HG03066 (cell line): ENCODE data around the gene FAM184B.

Experiments
- ATAC-seq: cut with Tn5 transposase; IDR thresholded peaks from one replicate; pipeline ENCODE4 v1.9.1; 2021; ENCODE audit warnings: low read depth; ENCODE audit not compliant: unreplicated experiment

FAM184B gene

DNA sequence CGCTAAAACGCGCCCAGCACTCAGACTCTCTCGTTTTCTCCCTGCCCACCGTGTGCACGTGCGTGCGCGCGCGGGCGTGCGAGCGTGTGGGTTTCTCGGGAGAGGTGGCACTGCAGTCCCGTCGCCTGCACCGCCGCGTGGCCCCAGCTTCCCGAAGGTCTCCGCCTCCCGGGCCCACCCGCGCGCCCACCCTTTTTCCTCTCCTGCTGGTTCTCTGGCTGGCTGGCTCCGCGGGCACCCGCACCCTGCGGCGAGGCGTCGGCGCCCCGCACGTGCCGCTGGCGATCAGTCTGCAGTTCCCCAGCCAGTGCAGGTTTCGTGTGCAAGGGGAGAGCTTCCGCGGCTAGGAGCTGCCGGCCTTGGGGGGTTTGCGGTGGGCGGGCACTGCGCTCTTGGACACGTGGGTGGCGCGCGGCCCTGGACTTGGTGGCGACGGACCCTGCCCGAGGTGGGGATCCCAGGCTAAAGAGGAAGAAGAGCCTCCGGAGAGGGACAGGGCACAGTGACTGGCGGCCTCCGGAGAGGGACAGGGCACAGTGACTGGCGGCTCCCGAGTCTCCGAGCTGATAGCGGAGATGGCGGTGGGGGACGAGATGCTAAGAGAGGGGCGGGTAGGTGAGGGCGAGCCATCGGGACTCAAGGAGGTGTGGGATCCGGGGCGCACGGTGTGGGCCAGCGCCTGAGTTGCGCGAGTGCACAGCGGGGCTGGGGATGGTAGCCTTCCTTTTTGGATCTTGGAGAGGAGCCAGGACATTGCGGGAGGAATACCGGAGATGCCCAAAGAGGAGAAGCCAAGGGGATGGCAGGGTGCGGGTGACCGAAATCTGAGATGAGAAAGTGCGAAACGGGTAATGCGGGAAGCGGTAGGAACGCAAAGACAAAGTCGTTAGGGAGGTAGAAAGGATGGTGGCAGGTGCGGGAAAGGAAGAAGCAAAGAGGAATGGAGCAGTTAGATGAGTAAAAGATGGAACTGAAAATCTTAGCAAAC is at the start of gene FAM184B:
TSS of gene FAM184B (minus strand) at position 322 of the 988 bp plus-strand sequence. CDS start 322 bp downstream, outside the sequence.
- ATAC-seq, result no peak

DNA sequence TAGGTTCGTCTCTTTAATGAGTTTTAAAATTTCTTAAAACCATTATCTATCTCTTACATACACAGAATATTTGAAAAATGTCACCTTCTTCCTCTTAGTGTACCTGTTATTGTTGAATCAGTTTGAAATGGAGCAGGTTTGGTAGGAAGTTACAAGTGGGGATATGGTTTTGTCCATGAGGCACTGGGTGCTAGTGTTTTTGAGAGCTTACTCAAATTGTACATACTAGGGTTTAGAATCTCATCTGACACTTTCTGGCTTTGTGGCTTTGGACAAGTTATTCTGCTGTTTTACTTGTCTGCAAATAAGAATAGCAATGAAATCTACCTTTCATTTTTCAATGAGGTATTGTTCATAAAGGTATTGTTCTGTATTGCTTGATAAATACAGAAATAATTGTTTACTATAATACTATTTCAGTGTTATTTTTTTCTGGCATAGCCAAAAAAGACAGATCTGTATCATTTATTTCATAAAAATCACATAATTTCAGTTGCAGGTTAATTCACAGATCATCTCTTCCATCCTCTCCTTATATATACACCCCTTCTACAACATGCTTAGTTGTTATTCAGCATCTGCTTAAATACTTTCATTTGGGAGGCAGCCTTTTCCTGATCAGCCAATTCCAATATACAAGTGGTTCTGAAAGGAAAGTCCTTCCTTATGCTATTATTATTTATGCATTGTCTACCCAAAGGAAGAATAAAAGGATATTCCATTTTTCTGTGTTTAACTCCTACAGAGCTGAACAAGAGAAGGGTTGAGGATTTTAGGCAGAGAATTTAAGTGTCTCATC is 42.6 kb upstream of the FAM184B start:
- ATAC-seq, result no peak

DNA sequence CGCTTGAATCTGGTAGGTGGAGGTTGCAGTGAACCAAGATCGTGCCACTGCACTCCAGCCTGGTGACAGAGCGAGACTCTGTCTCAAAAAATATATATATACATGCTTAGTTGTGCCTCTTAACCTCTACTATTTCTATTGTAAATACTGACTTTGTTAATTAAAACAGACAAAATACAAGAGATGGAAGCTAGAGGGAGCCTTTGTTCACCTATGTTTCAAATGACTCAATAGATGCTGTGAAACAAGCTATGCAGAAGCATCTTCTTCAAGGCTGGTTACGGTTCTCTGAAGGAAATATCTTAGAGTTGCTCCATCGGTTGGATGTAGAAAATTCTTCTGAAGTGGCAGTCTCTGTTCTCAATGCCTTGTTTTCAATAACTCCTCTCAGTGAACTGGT is 35.6 kb upstream of the FAM184B start:
- peak; percentile 69 for ATAC-seq

DNA sequence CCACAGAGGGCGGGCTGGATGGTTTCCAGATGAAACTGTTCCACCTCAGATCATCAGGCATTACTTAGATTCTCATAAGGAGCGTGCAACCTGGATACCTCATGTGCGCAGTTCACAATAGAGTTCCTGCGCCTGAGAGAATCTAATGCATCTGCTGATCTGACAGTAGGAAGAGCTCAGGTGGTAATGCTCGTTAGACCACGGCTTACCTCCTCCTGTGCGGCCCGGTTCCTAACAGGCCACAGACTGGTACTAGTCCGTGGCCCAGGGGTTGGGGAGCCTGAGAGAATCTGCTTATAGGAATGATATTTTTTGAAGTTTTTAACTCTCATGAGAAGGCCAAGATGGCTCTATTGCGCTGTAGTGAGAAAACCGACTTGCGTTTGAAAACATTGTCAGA is 34.7 kb upstream of the FAM184B start:
- ATAC-seq, result no peak

DNA sequence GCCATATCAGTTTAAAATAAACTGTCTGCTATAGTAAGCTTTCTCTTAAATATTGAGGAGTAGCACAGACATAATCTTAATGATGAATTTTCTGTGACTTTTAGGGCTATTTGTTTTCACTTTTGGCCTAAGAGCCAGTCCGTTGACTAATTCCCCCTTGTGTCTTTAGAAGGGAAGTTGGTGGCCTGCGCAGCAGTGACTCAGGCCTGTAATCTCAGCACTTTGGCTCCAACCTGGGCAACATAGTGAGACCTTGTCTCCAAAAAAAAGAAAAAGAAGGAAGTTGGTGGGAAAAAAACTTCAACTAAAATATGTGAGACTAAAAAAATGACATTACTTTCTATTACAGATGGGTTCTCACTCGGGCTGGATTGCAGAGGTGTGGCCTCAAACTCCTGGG is 32.7 kb upstream of the FAM184B start:
- no peak for ATAC-seq

DNA sequence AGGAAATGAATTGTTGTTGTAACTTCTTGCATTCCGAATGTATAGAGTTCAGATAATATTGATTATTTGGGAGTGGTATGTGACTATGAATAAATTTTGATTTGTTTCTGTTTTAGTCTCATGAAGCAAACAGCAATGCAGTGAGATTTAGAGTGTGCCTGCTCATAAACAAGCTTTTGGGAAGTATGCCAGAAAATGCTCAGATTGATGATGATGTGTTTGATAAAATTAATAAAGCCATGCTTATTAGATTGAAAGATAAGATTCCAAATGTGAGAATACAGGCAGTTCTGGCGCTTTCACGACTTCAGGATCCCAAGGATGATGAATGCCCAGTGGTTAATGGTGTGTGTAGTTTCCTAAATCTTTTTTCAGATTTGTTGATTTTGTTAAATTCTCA is 31.4 kb upstream of the FAM184B start:
- no peak for ATAC-seq

DNA sequence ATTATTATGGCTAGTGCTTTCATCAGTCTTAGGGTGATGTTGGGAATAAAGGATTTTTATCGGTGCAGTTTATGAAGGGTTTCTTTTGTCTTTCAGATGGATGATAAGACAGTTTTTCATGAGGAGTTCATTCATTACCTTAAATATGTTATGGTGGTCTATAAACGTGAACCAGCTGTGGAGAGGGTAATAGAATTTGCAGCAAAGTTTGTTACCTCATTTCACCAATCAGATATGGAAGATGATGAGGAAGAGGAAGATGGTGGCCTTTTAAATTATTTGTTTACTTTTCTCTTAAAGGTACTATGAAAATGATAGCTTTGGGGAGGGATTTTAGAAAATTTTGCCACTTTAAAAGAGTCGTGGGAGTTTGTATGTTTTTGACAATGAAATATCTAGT is 30.7 kb upstream of the FAM184B start:
- ATAC-seq, result no peak

DNA sequence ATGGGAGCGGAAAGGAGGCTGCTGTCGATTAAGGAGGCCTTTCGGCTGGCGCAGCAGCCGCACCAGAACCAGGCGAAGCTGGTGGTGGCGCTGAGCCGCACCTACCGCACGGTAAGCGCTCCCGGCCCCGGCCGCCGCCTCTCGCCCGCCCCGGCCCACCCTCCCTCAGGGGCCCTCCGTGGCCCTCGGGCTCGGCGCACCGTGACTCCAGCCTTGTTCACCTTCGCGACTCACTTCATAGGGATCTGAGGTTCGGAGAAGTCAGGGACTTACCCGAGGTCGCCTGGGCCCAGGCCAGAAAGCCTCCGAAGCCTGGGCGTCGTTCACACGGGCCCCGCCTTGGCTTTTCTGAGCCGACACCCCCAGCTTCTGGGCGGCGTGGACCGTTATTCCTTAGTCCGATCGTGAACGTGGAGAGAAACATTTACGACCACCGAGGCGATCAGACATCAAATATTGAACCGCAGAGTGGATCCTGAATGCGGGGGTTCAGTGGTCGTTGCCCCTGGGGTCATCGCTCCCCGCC is 29.7 kb upstream of the FAM184B start:
- peak; percentile 30 for ATAC-seq

DNA sequence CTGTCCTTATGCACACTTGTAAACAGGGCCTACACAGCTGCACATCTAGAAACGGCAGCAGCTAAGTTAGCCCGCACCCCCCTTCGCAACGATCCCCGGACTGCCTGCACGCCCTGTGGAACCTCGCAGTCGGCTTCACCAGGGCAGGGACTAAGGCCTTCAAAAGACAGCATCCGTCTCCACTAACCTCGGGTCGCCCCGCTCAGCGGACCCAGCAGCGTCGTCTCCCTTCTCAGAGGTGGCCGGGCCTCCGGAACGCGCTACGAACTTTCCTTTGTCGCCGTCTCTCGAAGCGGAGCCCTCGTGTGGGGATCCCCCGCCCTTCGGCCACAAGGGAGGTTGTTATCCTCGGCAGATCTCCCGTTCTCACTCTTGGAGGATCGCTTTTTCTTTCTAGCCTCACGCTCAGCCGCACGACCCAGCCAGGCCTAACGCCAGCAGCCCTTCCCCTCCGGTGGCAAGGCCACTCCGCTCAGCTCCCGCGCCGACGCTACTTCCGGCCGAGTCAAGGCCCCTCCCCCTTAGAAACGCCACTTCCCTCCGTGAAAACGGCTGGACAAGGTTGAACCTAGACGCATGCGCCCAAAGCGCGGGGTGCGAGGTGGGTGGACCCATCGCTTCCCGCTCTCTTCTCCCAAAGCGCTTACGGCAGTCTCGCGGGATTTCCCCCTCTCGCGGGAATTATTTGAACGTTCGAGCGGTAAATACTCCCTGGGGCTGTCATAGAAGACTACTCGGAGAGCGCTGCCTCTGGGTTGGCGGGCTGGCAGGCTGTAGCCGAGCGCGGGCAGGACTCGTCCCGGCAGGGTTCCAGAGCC is 29.0 kb upstream of the FAM184B start, which contains the start of the genes DCAF16 and NCAPG:
TSS of gene DCAF16 (minus strand) at position 498 of the 818 bp plus-strand sequence. CDS start 6,616 bp downstream, outside the sequence.
TSS of gene NCAPG (plus strand) at position 720 of the 818 bp plus-strand sequence. CDS start 99 bp downstream, outside the sequence.
- peak; percentile 87 for ATAC-seq

DNA sequence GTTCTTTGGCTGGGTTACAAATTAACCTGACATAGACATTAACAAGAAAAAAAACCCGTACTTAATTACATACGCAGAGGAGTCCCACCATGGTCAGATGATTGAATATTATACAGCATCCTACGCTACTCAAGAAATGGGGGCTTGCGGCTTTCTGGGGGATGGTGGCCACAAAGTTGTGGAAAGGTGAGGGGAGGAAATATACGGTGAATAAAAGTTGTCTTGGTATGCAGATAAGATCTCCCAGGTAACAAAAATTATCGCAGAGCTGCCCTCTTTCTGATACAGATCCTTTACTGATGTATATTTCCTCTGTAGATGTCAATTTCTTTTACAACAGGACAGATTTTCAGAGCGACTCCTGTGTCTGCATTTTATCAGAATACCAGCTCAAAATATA is 28.2 kb upstream of the FAM184B start:
- ATAC-seq, result no peak

DNA sequence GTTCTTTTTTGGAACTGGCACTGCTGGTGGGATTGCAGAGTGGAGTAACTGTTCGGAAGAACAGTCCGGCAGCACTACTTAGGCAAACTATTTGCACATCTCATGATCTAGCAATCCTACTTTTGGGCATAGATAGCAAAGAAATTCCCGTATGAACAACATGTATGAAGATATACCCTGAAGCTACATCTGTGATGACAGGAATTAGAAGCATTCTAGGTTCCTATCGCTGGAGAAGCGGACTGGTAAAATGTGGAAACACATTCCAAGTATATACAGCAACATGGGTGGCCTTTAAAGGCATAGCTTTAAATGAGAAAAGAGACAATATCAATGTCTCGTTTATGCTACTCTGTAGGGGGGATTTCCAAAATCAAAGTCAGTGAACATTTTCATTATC is 26.0 kb upstream of the FAM184B start:
- no peak for ATAC-seq

DNA sequence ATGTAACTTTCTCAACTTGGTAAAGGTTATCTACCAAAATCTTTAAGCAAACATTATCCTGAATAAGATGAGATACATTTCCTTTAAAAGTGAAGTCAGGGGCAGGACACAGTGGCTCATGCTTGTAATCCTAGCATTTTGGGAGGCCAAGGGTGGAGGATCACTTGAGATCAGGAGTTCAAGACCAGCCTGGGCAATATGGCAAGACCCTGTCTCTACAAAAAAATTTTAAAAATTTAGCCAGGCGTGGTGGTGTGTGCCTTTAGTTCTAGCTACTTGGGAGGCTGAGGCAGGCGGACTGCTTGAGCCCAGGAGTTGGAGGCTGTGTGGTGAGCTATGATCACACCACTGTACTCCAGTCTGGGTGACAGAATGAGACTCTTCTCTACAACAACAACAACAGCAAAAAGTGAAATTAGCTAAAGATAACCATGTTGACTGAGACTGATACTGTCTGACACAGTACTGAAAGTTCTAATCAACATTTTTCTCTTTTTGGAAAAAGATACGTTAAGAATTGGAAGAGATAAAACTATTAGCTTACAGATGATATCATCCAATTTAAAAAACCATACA is 24.2 kb upstream of the FAM184B start:
- no peak for ATAC-seq

DNA sequence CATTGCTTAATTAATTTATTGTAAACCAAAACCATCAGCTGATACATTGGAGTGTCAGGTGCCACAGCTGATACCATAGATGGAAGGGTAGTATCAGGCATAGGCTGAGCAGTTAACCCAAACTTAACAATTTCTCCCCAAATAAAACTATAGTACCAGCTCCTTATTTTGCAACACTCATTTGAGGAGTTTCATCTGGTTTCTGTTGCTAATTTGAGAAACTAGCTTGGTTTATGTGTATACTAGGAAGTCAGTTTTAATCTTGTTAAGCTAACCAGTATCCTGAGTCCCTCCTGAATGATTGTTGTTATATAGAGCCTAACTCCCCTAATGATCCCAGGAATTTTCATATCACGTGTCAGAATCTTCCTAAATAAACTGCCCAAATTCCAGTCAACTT is 16.4 kb upstream of the FAM184B start:
- ATAC-seq, result no peak

DNA sequence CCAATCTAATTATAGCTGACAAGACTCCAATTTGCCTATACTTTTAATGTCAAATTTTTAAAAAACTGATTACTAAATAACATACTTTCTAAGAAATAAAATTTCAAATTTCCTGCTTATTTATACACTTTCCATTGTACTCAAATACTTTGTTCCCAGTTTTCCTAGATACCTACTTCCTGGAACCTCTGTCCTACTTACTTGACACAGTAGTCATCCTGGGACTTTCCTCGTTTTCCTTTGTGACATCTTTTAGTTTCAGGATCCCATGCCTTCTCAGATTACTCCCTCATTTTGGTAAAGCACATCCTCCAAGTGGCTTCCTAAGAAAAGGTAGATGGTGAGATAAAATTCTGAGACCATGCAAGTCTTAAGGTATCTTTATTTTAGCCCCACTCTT is 13.3 kb upstream of the FAM184B start:
- no peak for ATAC-seq

DNA sequence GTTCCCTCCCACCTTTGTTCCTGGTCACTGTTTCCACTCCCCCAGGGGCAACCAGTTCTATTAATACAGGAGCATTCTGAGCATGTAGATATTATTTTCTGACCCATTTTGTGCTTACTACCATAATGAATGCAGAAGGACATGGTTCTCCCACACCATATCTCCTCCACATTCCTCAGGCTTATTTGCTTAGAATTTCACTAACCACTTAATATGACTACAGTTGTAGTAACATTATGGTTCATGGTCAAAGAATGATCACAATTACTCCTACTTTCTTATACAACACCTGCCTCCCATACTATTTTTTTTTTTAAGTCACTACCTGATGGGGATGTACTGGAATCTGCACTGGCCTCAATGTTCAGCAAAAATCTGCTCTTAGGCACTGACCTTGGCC is 7.5 kb upstream of the FAM184B start:
- no peak for ATAC-seq

DNA sequence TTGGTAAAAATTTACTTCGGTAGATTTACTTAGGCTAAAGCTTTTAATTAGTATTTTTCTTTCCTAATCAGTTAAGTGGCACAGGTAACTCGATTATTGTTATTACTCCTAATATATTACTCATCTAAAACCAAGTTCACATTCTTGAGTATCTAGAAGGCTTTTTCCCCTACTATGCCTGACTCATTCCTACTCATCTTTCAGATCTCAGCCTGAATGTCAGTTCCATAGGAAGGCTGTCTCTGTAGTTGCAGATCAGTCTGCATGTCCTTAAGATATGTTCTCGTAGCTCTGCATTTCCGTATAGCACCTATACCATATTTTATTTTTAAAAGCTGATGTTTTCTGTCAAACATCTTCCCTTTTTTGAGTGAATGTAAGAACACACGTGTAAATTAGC is 5.9 kb upstream of the FAM184B start:
- no peak for ATAC-seq

DNA sequence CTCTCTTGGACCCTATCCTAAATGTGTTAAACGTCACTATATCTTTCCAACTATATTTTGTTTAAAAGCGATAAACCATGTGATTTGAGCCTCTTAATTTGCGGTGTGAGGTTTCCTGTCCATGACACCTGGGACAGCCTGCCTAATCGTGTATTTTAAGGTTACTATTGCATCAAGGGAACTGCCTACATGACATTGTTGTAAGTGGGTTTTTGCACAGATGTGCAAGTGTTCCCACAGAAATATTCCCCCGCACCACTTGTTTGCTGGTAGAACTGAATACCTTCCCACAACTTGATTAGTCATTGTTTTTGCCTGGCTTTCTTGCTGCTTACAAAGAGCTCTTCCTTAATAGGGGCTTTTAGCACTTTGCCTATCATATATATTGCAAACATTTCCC is 5.1 kb upstream of the FAM184B start:
- no peak for ATAC-seq

DNA sequence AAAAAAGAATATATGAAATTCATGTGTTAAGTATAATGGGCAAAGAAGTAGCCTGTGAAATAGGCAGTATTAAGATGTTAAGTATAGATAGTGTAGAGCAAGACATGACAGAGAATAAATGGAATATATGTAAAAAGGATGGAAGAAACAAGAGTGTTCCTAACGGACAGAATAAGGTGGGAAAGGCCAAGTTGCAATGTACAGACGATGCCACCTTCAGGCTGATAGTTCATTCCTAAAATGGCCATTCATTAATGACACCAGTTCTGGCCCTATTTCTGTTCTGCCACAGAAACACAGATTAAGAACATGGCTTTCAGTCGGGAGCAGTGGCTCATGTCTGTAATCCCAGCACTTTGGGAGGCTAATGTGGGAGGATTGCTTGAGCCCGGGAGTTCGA is 4.4 kb upstream of the FAM184B start:
- no peak for ATAC-seq

DNA sequence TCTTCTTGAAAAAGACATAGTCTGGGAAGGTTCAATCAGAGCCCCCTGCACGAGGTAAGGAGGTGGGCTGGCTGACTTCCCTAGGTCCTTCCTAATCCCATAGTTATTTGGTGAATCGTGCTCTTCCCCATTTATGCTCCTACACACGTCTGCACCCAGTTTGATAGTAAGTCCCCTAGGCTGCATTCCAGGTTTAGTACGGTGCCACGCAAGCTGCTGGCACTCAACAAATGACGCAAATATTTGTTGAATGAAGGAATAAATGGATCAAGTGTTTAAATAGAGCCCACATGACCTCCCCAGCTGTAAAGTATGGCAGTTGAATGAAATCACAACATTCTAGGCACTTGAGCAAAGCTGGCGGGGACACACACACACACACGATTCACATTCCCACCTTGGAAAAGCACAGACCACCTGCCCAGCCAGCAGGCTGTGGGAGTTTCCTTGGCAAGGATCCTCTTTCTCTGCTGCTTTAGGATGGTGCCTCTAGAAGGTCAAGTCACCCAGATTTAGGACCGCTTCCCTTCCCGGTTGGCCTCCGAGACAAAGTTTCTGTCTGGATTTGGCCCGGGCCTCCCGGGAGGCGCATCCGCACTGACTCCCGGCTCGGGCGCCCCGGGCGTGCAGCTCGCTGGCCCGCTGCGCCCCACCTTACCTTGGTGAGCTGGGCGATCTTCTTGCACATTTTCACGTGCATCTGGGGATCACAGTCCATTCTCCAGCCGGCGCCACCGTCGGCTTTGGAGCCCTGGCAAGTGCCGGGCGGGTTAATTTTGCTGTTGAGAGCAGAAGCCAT is 721 bp downstream of the FAM184B start:
- ATAC-seq, result no peak
